GM13976 (cell line): ENCODE measurements around the gene ABHD17B.

ENCODE experiments used
- DNase-seq: peaks from one replicate; pipeline ENCODE4 v3.0.0; 2012; ENCODE audit warnings: low spot score
- in situ Hi-C: fragments of 300-500 bp; cut with MboI; formaldehyde crosslinking; loops from one replicate; pipeline ENCODE4 v1.12.0; 2022; ENCODE audit warnings: low sequenced_read_pairs, mixed read lengths, inconsistent platforms; ENCODE audit not compliant: unreplicated experiment
- TF ChIP-seq, protein P1 (sequence below): IDR thresholded peaks from 2 replicates; pipeline ENCODE4 v1.5.1; 2012; ENCODE audit warnings: borderline replicate concordance, mild to moderate bottlenecking; ENCODE audit not compliant: insufficient read depth; ENCODE audit errors: extremely low read depth, missing control alignments, control extremely low read depth

ABHD17B gene

GRCh38 chr9:71916834-71917534 lies 6.0 kb upstream of the ABHD17B start:
- peak; percentile 37 for DNase-seq
- TF ChIP-seq, protein P1, sequence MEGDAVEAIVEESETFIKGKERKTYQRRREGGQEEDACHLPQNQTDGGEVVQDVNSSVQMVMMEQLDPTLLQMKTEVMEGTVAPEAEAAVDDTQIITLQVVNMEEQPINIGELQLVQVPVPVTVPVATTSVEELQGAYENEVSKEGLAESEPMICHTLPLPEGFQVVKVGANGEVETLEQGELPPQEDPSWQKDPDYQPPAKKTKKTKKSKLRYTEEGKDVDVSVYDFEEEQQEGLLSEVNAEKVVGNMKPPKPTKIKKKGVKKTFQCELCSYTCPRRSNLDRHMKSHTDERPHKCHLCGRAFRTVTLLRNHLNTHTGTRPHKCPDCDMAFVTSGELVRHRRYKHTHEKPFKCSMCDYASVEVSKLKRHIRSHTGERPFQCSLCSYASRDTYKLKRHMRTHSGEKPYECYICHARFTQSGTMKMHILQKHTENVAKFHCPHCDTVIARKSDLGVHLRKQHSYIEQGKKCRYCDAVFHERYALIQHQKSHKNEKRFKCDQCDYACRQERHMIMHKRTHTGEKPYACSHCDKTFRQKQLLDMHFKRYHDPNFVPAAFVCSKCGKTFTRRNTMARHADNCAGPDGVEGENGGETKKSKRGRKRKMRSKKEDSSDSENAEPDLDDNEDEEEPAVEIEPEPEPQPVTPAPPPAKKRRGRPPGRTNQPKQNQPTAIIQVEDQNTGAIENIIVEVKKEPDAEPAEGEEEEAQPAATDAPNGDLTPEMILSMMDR = no peak
- in situ Hi-C loops = no loop called here

- in situ Hi-C loops = no loop called here
- TF ChIP-seq, protein P1 = no peak
- no peak for DNase-seq
These were observed 4.5 kb upstream of the ABHD17B start for GRCh38 chr9:71915495-71915894.

DNA sequence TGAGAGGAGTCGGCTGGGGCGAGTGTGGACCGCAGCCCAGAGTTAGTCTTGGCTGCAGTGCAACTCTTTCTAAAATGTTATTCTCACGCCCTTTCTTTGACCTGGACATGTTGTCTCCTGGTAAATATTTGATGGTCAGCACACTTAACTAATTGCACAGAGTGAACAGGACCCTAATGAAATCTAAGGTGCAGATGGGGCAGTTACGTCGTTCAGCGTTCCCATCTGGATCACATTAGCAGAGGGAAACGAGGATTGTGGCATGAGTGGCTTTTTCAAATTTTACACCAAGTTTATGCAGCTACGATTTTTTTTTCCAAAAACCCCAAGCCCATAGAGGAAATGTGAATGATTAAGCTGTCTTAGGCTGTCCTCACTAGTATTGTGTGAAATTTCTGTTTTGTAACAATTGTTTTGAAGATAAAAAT lies 929 bp upstream of the ABHD17B start:
- no peak for DNase-seq
- TF ChIP-seq, protein P1 = no peak
- in situ Hi-C loops = no loop called here

GRCh38 chr9:71910650-71911060 lies 338 bp downstream of the ABHD17B start:
- in situ Hi-C loops = no loop called here
- DNase-seq = no peak
- TF ChIP-seq, protein P1 = no peak

DNA sequence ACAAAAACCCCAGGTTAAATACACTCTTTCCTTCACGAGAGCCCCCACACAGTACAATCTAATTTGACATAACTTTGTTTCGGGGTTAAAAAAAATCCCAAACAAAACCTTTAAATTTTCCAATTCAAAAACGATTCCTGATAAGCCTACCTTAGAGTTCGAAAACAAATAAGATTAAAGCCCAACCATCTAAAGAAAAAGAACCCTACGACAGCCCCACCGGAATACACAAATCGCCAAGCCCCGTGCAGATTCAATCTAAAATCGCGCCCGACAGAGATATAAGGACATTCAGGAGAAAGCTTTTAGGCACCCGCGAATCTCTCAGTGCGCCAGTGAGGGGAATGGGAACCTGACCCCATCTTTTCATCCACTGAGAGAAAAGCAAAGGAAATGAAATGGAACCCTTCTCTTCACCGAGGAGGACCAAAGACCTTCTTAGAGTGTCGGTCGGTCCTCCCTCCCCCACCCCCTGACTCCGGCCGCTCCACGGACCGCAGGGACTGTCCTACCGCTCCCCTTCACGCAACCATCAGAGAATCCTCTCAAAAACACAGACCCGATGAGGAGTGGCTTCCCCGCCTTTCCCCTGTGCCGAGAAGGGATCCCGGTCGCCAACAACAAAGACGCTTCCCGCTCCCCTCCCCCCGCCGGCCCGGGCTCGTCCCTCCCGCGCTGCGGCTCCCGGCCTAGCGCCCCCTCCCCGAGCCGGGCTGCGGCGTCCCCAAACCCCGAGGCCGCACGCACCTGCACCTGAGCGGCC lies 925 bp downstream of the ABHD17B start:
- peak; percentile 45 for DNase-seq
- in situ Hi-C loops = no loop called here
- TF ChIP-seq, protein P1 = no peak

GRCh38 chr9:71908825-71909224 lies 2.2 kb downstream of the ABHD17B start:
- no peak for DNase-seq
- TF ChIP-seq, protein P1 = no peak
- in situ Hi-C loops = no loop called here
